ENCODE measurements around the gene PIGT. TPM values are rescaled to one million over a fixed set of nuclear protein-coding genes. Genes with fewer than 3 reads are reported as not detected.
A peak's percentile ranks its signal among the peaks of the same experiment; 100 is the strongest.

The PIGT gene
- total and polyA plus RNA-seq, 5 donors from 2014 or later, result 80.3 to 137 (median 93.1) TPM

- Histone ChIP-seq H3K4me1 (ENCODE audit: control insufficient read depth, insufficient read depth, low read length, poor library complexity, severe bottlenecking) (no peaks in the 10 kb centered on the region), H3K36me3 (ENCODE audit: control insufficient read depth, insufficient read depth, low read length) (peaks cover 4% of the 10 kb centered on the region), H3K4me3 (ENCODE audit: low read depth, low read length) (no peak overlapping the region), H3K9me3 (ENCODE audit: control insufficient read depth in 2 of 2, low read length in 2 of 2) (no peaks in the 10 kb centered on the region), H3K27ac (ENCODE audit: insufficient read depth, low read length, poor library complexity, severe bottlenecking) (no peak overlapping the region), H3K27me3 (ENCODE audit: control insufficient read depth, insufficient read depth, low read length) (no peaks in the 10 kb centered on the region)
- ATAC-seq (ENCODE audit: low read depth in 2 of 2), result no peak
- H3K27me3 Mint-ChIP-seq, result no peaks in the 10 kb centered on the region
- no peak overlapping the region for H3K27ac Mint-ChIP-seq
- H3K4me1 Mint-ChIP-seq, result peaks cover 0 to 14% (median 7%) of the 10 kb centered on the region in 4 donors
- peaks cover 22% of the 10 kb centered on the region for H3K36me3 Mint-ChIP-seq
- peaks cover 0 to 7% (median 0%) of the 10 kb centered on the region in 7 donors for H3K9me3 Mint-ChIP-seq
- H3K4me3 Mint-ChIP-seq, result no peak overlapping the region
- no peak for DNase-seq
These were observed 25.0 kb upstream of the PIGT start for GRCh38 chr20:45390931-45391330.

- no peaks in the 10 kb centered on the region for H3K9me3 ChIP-seq (ENCODE audit: control insufficient read depth in 2 of 2, low read length in 2 of 2)
- peaks cover 23% of the 10 kb centered on the region for H3K36me3 Mint-ChIP-seq
- no peak overlapping the region for H3K4me3 ChIP-seq (ENCODE audit: low read depth, low read length)
- H3K27me3 Mint-ChIP-seq, result no peaks in the 10 kb centered on the region
- H3K27ac Mint-ChIP-seq, result no peak overlapping the region
- H3K27ac ChIP-seq (ENCODE audit: insufficient read depth, low read length, poor library complexity, severe bottlenecking), result no peak overlapping the region
- H3K4me3 Mint-ChIP-seq, result no peak overlapping the region
- no peaks in the 10 kb centered on the region for H3K27me3 ChIP-seq (ENCODE audit: control insufficient read depth, insufficient read depth, low read length)
- peaks cover 0 to 14% (median 7%) of the 10 kb centered on the region in 4 donors for H3K4me1 Mint-ChIP-seq
- peaks cover 4% of the 10 kb centered on the region for H3K36me3 ChIP-seq (ENCODE audit: control insufficient read depth, insufficient read depth, low read length)
- peaks cover 0 to 7% (median 0%) of the 10 kb centered on the region in 7 donors for H3K9me3 Mint-ChIP-seq
- no peaks in the 10 kb centered on the region for H3K4me1 ChIP-seq (ENCODE audit: control insufficient read depth, insufficient read depth, low read length, poor library complexity, severe bottlenecking)
- DNase-seq, result no peak
- no peak for ATAC-seq (ENCODE audit: low read depth in 2 of 2)
These were observed 24.4 kb upstream of the PIGT start for GRCh38 chr20:45391559-45391958.

DNA sequence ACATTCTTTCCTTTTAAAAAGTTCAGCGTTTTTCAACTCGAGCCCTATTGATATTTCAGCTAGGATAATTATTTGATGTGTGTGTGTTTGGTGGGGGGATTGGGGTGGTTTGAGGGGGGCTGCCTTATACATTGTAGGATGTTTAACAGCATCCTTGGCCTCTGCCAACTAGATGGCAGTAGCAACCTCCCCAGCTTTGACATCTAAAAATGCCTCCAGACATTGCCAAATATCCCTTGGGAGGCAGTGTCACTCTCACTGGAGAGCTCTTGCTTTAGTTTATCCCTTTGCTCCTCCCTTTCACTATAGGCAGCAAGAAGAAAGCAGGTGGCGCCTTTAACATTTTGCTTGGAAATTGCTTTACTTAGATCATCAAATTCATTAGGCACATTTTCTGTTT, 23.2 kb upstream of the PIGT start:
- ATAC-seq (ENCODE audit: low read depth in 2 of 2) (no peak), DNase-seq (no peak)
- peaks cover 0 to 11% (median 7%) of the 10 kb centered on the region in 4 donors for H3K4me1 Mint-ChIP-seq
- H3K4me3 ChIP-seq (ENCODE audit: low read depth, low read length), result no peak overlapping the region
- no peak overlapping the region for H3K27ac Mint-ChIP-seq
- no peaks in the 10 kb centered on the region for H3K9me3 ChIP-seq (ENCODE audit: control insufficient read depth in 2 of 2, low read length in 2 of 2)
- peaks cover 0 to 2% (median 0%) of the 10 kb centered on the region in 7 donors for H3K9me3 Mint-ChIP-seq
- no peaks in the 10 kb centered on the region for H3K27me3 Mint-ChIP-seq
- no peaks in the 10 kb centered on the region for H3K27me3 ChIP-seq (ENCODE audit: control insufficient read depth, insufficient read depth, low read length)
- no peak overlapping the region for H3K27ac ChIP-seq (ENCODE audit: insufficient read depth, low read length, poor library complexity, severe bottlenecking)
- no peaks in the 10 kb centered on the region for H3K36me3 ChIP-seq (ENCODE audit: control insufficient read depth, insufficient read depth, low read length)
- H3K4me1 ChIP-seq (ENCODE audit: control insufficient read depth, insufficient read depth, low read length, poor library complexity, severe bottlenecking), result no peaks in the 10 kb centered on the region
- no peak overlapping the region for H3K4me3 Mint-ChIP-seq
- peaks cover 19% of the 10 kb centered on the region for H3K36me3 Mint-ChIP-seq

DNA sequence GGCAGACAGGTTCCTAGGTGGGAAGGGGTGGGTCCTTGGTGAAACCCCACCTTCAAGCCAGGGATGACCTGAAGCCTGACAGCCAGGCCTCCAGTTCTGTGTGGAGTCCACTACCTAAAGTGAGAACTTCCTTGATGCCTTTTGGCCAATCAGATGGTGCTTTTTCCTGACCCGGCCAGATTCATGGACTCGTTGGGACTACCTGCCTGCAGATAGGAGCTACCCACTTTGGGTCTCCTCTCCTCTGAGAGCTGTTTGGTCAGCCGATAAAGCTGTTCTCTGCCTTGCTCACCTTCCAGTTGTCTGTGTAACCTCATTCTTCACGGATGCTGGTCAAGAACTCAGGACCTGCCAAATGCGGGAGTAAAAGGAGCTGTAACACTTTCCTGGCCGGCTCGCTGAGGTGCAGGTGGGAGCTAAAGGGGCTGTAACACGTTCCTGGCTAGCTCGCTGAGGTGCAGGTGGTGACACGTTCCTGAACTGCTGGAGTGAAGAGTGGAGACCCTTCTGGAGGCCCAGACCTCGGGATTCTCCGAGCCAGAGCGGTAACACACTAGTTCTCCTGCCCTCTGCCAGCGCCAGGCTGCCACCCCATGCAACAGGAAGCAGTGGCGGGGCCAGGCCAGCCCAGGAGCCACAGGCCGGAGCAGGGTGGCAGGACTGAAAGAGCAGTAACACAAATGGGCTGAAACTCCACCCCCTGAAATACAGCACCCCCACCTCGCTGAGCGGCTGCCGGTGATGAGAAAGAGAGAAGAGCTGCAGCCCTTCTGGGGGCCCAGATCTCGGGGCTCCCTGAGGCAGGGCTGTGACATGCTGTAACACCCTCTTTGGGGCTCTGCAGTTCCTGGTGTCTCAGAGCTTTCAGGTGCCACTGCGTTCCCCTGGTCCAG, 21.5 kb upstream of the PIGT start:
- Mint-ChIP-seq H3K9me3 (peaks cover 0 to 3% (median 0%) of the 10 kb centered on the region in 7 donors), H3K27ac (no peak overlapping the region), H3K36me3 (peaks cover 10% of the 10 kb centered on the region), H3K4me3 (no peak overlapping the region), H3K4me1 (peaks cover 0 to 10% (median 4%) of the 10 kb centered on the region in 4 donors), H3K27me3 (no peaks in the 10 kb centered on the region)
- ATAC-seq (ENCODE audit: low read depth in 2 of 2), result no peak
- Histone ChIP-seq H3K36me3 (ENCODE audit: control insufficient read depth, insufficient read depth, low read length) (no peaks in the 10 kb centered on the region), H3K4me1 (ENCODE audit: control insufficient read depth, insufficient read depth, low read length, poor library complexity, severe bottlenecking) (no peaks in the 10 kb centered on the region), H3K27me3 (ENCODE audit: control insufficient read depth, insufficient read depth, low read length) (no peaks in the 10 kb centered on the region), H3K27ac (ENCODE audit: insufficient read depth, low read length, poor library complexity, severe bottlenecking) (no peak overlapping the region), H3K9me3 (ENCODE audit: control insufficient read depth in 2 of 2, low read length in 2 of 2) (no peaks in the 10 kb centered on the region), H3K4me3 (ENCODE audit: low read depth, low read length) (no peak overlapping the region)
- no peak for DNase-seq

DNA sequence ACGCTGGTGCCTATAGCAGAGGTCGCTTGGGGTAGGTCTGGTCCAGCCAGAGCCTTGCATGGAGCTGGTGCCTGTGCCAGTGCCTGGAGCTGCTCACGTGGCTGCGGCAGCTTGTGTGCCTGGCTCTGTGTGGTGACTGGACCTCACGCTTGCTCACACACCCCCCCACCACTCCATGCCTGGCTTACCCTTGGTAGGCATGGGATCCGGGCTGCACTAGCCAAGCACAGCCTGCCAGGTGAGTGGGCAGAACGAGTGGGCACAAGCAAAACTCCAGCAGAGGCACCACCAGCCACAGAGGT, 20.9 kb upstream of the PIGT start:
- Mint-ChIP-seq H3K27ac (no peak overlapping the region), H3K36me3 (peaks cover 12% of the 10 kb centered on the region), H3K9me3 (peaks cover 0 to 6% (median 3%) of the 10 kb centered on the region in 7 donors), H3K4me3 (no peak overlapping the region), H3K4me1 (peaks cover 0 to 8% (median 3%) of the 10 kb centered on the region in 4 donors), H3K27me3 (no peaks in the 10 kb centered on the region)
- no peaks in the 10 kb centered on the region for H3K27me3 ChIP-seq (ENCODE audit: control insufficient read depth, insufficient read depth, low read length)
- no peak overlapping the region for H3K4me3 ChIP-seq (ENCODE audit: low read depth, low read length)
- no peak overlapping the region for H3K27ac ChIP-seq (ENCODE audit: insufficient read depth, low read length, poor library complexity, severe bottlenecking)
- peaks cover 1 to 4% of the 10 kb centered on the region in 2 experiments for H3K9me3 ChIP-seq (ENCODE audit: control insufficient read depth in 2 of 2, low read length in 2 of 2)
- no peaks in the 10 kb centered on the region for H3K4me1 ChIP-seq (ENCODE audit: control insufficient read depth, insufficient read depth, low read length, poor library complexity, severe bottlenecking)
- no peaks in the 10 kb centered on the region for H3K36me3 ChIP-seq (ENCODE audit: control insufficient read depth, insufficient read depth, low read length)
- DNase-seq, result no peak
- no peak for ATAC-seq (ENCODE audit: low read depth in 2 of 2)

DNA sequence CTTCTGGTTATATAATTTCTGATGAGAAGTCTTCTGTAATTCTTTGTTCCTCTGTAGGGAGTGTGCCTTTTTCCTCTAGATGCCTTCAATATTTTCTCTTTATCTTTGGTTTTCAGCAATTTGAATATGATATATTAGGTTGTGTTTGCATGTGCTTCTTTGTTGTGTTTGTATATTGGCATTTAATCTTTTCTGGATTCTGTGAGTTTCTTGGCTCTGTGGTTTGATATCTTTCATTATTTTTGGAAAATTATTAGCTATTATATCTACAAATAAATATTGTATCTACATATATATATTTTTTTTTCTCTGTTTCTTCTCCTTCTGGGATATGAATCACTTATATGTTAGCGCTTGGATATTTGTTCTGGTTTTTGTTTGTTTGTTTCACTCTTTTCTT, 16.9 kb upstream of the PIGT start:
- H3K36me3 Mint-ChIP-seq, result peaks cover 14% of the 10 kb centered on the region
- no peaks in the 10 kb centered on the region for H3K27me3 ChIP-seq (ENCODE audit: control insufficient read depth, insufficient read depth, low read length)
- peaks cover 3 to 24% (median 11%) of the 10 kb centered on the region in 7 donors for H3K9me3 Mint-ChIP-seq
- no peak overlapping the region for H3K27ac ChIP-seq (ENCODE audit: insufficient read depth, low read length, poor library complexity, severe bottlenecking)
- H3K27me3 Mint-ChIP-seq, result no peaks in the 10 kb centered on the region
- H3K9me3 ChIP-seq (ENCODE audit: control insufficient read depth in 2 of 2, low read length in 2 of 2), result peaks cover 8 to 15% of the 10 kb centered on the region in 2 experiments
- DNase-seq (no peak), ATAC-seq (ENCODE audit: low read depth in 2 of 2) (no peak)
- no peaks in the 10 kb centered on the region for H3K36me3 ChIP-seq (ENCODE audit: control insufficient read depth, insufficient read depth, low read length)
- H3K4me1 Mint-ChIP-seq, result no peaks in the 10 kb centered on the region
- no peak overlapping the region for H3K27ac Mint-ChIP-seq
- H3K4me3 Mint-ChIP-seq, result no peak overlapping the region
- H3K4me3 ChIP-seq (ENCODE audit: low read depth, low read length), result no peak overlapping the region
- H3K4me1 ChIP-seq (ENCODE audit: control insufficient read depth, insufficient read depth, low read length, poor library complexity, severe bottlenecking), result no peaks in the 10 kb centered on the region

GRCh38 chr20:45400346-45401031, 15.5 kb upstream of the PIGT start:
- Histone ChIP-seq H3K9me3 (ENCODE audit: control insufficient read depth in 2 of 2, low read length in 2 of 2) (peaks cover 8 to 15% of the 10 kb centered on the region in 2 experiments), H3K27me3 (ENCODE audit: control insufficient read depth, insufficient read depth, low read length) (no peaks in the 10 kb centered on the region), H3K36me3 (ENCODE audit: control insufficient read depth, insufficient read depth, low read length) (no peaks in the 10 kb centered on the region), H3K4me3 (ENCODE audit: low read depth, low read length) (no peak overlapping the region), H3K27ac (ENCODE audit: insufficient read depth, low read length, poor library complexity, severe bottlenecking) (no peak overlapping the region), H3K4me1 (ENCODE audit: control insufficient read depth, insufficient read depth, low read length, poor library complexity, severe bottlenecking) (peaks cover 3% of the 10 kb centered on the region)
- H3K4me3 Mint-ChIP-seq, result peak overlapping the region in 1 of 4 donors; percentile 81
- no peak overlapping the region for H3K27ac Mint-ChIP-seq
- ATAC-seq (ENCODE audit: low read depth in 2 of 2) (no peak), DNase-seq (no peak)
- H3K9me3 Mint-ChIP-seq, result peaks cover 3 to 24% (median 11%) of the 10 kb centered on the region in 7 donors
- peaks cover 14% of the 10 kb centered on the region for H3K36me3 Mint-ChIP-seq
- peaks cover 0 to 8% (median under 1%) of the 10 kb centered on the region in 4 donors for H3K4me1 Mint-ChIP-seq
- no peaks in the 10 kb centered on the region for H3K27me3 Mint-ChIP-seq
